Mesenchymal stem cell (in vitro differentiated cells and primary cell): ENCODE data around the gene PARVB.

ENCODE experiments used
- DNase-seq: peaks from one replicate; pipeline ENCODE4 v3.0.0-alpha.2; 2013
- H2AFZ ChIP-seq: one replicate; pipeline ENCODE4 v1.6.1; 2013; ENCODE audit warnings: low read depth, mild to moderate bottlenecking, control low read depth, inconsistent platforms, low read length, moderate library complexity
- H2AK5ac ChIP-seq: 2 replicates; pipeline ENCODE4 v1.6.1; 2013; ENCODE audit warnings: low read length, moderate library complexity, mild to moderate bottlenecking, inconsistent platforms; ENCODE audit not compliant: severe bottlenecking
- H2BK120ac ChIP-seq: one replicate; pipeline ENCODE4 v1.6.1; 2013; ENCODE audit warnings: low read depth, mild to moderate bottlenecking, inconsistent platforms, low read length, moderate library complexity
- H2BK12ac ChIP-seq, 2 experiments: one replicate each; pipeline ENCODE4 v1.6.1; 2013; ENCODE audit warnings: inconsistent platforms in 2 of 2, low read length in 2 of 2, mild to moderate bottlenecking in 2 of 2, moderate library complexity in 2 of 2, control low read depth in 1 of 2
- H2BK15ac ChIP-seq: one replicate; pipeline ENCODE4 v1.6.1; 2013; ENCODE audit warnings: mild to moderate bottlenecking, low read depth, inconsistent platforms; ENCODE audit not compliant: poor library complexity, severe bottlenecking
- H2BK5ac ChIP-seq: 2 replicates; pipeline ENCODE4 v1.6.1; 2013; ENCODE audit warnings: low read depth, mild to moderate bottlenecking, low read length, control low read depth, inconsistent platforms; ENCODE audit not compliant: poor library complexity, severe bottlenecking
- H3K14ac ChIP-seq, 2 experiments: one replicate each; pipeline ENCODE4 v1.6.1; 2013; ENCODE audit warnings: inconsistent platforms in 2 of 2, low read length in 2 of 2, control low read depth in 1 of 2, mild to moderate bottlenecking in 1 of 2, moderate library complexity in 1 of 2
- H3K18ac ChIP-seq, 2 experiments: one replicate each; pipeline ENCODE4 v1.6.1; 2013; ENCODE audit warnings: inconsistent platforms in 2 of 2, low read length in 2 of 2, control low read depth in 1 of 2, low read depth in 1 of 2, mild to moderate bottlenecking in 1 of 2
- H3K23ac ChIP-seq, 2 experiments: one replicate each; pipeline ENCODE4 v1.6.1; 2013; ENCODE audit warnings: inconsistent platforms in 2 of 2, low read length in 2 of 2, mild to moderate bottlenecking in 2 of 2, moderate library complexity in 2 of 2, control low read depth in 1 of 2
- H3K27ac ChIP-seq: 2 replicates; pipeline ENCODE4 v1.5.1; 2013; ENCODE audit warnings: mild to moderate bottlenecking, moderate library complexity, low read length, control low read depth, inconsistent platforms; ENCODE audit not compliant: poor library complexity, severe bottlenecking
- H3K27me3 ChIP-seq, 2 experiments: 2 replicates each; pipeline versions ENCODE4 v1.6.1 to v1.7.0; 2013; ENCODE audit warnings: low read length in 2 of 2, mild to moderate bottlenecking in 2 of 2, moderate library complexity in 2 of 2, control low read depth in 1 of 2, inconsistent platforms in 1 of 2; ENCODE audit not compliant: control insufficient read depth in 1 of 2, insufficient read depth in 1 of 2
- H3K36me3 ChIP-seq, 2 experiments: 2 replicates each; pipeline versions ENCODE4 v1.6.1 to v1.7.0; 2013; ENCODE audit warnings: low read length in 2 of 2, control low read depth in 1 of 2, inconsistent platforms in 1 of 2, low read depth in 1 of 2, mild to moderate bottlenecking in 1 of 2; ENCODE audit not compliant: insufficient read depth in 2 of 2, control insufficient read depth in 1 of 2
- H3K4ac ChIP-seq, 2 experiments: one replicate each; pipeline ENCODE4 v1.6.1; 2013; ENCODE audit warnings: inconsistent platforms in 2 of 2, low read length in 2 of 2, mild to moderate bottlenecking in 2 of 2, moderate library complexity in 2 of 2, control low read depth in 1 of 2, low read depth in 1 of 2
- H3K4me1 ChIP-seq: 2 replicates; pipeline ENCODE4 v1.6.1; 2013; ENCODE audit warnings: low read depth, low read length, control low read depth; ENCODE audit not compliant: control insufficient read depth, insufficient read depth
- H3K4me2 ChIP-seq: 2 replicates; pipeline ENCODE4 v1.6.1; 2013; ENCODE audit warnings: low read length, mild to moderate bottlenecking, inconsistent platforms; ENCODE audit not compliant: poor library complexity, severe bottlenecking
- H3K4me3 ChIP-seq, 2 experiments: 2 replicates each; pipeline versions ENCODE4 v1.5.1 to v1.7.0; 2013; ENCODE audit warnings: low read length in 2 of 2, mild to moderate bottlenecking in 2 of 2, control low read depth in 1 of 2, low read depth in 1 of 2; ENCODE audit not compliant: insufficient read depth in 1 of 2
- H3K79me1 ChIP-seq: replicated peaks from 2 replicates; pipeline ENCODE4 v1.6.1; 2013; ENCODE audit warnings: mild to moderate bottlenecking, control low read depth, low read length, inconsistent platforms; ENCODE audit not compliant: poor library complexity, severe bottlenecking
- H3K9ac ChIP-seq: 2 replicates; pipeline ENCODE4 v1.7.0; 2013; ENCODE audit warnings: mild to moderate bottlenecking, low read length, moderate library complexity
- H3K9me3 ChIP-seq: 2 replicates; pipeline ENCODE4 v1.7.0; 2013; ENCODE audit warnings: mild to moderate bottlenecking, low read length; ENCODE audit not compliant: control insufficient read depth
- H4K8ac ChIP-seq: one replicate; pipeline ENCODE4 v1.6.1; 2013; ENCODE audit warnings: inconsistent platforms, mild to moderate bottlenecking, low read length, moderate library complexity
- H4K91ac ChIP-seq: one replicate; pipeline ENCODE4 v1.6.1; 2013; ENCODE audit warnings: mild to moderate bottlenecking, low read length, inconsistent platforms
- WGBS: methylation state at CpG from one replicate; pipeline ENCODE4 v1.1.7; 2013; ENCODE audit warnings: mixed read lengths; 5-methylcytosine and 5-hydroxymethylcytosine counted together

The PARVB gene

GRCh38 chr22:44180706-44181032, 156.6 kb downstream of the PARVB start, which contains the start of gene PARVG:
Gene PARVG, plus strand, starts transcription at chr22:44180925. Its CDS starts 2,405 bp downstream, at chr22:44183330.
- H2AK5ac ChIP-seq, result no peak within 1 kb of the TSS
- no peak within 1 kb of the TSS for H4K8ac ChIP-seq
- no peak within 1 kb of the TSS for H4K91ac ChIP-seq

GRCh38 chr22:44181033-44181911, 157.2 kb downstream of the PARVB start:
- no peak overlapping the region for H2BK5ac ChIP-seq
- H3K4me1 ChIP-seq, result peaks cover 13% of the 10 kb centered on the region
- no peaks in the 10 kb centered on the region for H3K36me3 ChIP-seq
- H3K23ac ChIP-seq, result no peak overlapping the region
- H2BK120ac ChIP-seq, result no peak overlapping the region
- no peak overlapping the region for H3K4ac ChIP-seq
- H4K8ac ChIP-seq, result no peak overlapping the region
- H2BK15ac ChIP-seq, result no peak overlapping the region
- peaks cover 48 to 72% of the 10 kb centered on the region in 2 experiments for H3K27me3 ChIP-seq
- no peak overlapping the region for H3K18ac ChIP-seq
- no peak overlapping the region for H3K9ac ChIP-seq
- no peak for DNase-seq
- no peak overlapping the region for H2AFZ ChIP-seq
- H3K79me1 ChIP-seq, result no peaks in the 10 kb centered on the region
- no peak overlapping the region for H4K91ac ChIP-seq
- 80% methylated on average over 40 of the region's 40 CpGs for WGBS
- no peaks in the 10 kb centered on the region for H3K9me3 ChIP-seq
- H3K4me2 ChIP-seq, result peak overlapping the region; percentile 18
- H3K27ac ChIP-seq, result no peak overlapping the region
- H2BK12ac ChIP-seq, result no peak overlapping the region
- no peak overlapping the region for H3K4me3 ChIP-seq
- no peak overlapping the region for H3K14ac ChIP-seq
- H2AK5ac ChIP-seq, result no peak overlapping the region

More at GRCh38 chr22:44180706-44181032, 156.6 kb downstream of the PARVB start, which contains the start of gene PARVG:
- DNase-seq, result no peak
- H3K9ac ChIP-seq, result no peak within 1 kb of the TSS
- H3K4ac ChIP-seq, result no peak within 1 kb of the TSS
- H3K9me3 ChIP-seq, result no peaks in the 10 kb centered on the region
- H3K36me3 ChIP-seq, result no peaks in the 10 kb centered on the region
- H3K14ac ChIP-seq, result no peak within 1 kb of the TSS
- peak within 1 kb of the TSS; percentile 18 for H3K4me2 ChIP-seq
- no peak within 1 kb of the TSS for H3K4me3 ChIP-seq
- no peaks in the 10 kb centered on the region for H3K79me1 ChIP-seq
- no peak within 1 kb of the TSS for H2BK12ac ChIP-seq
- peaks cover 13% of the 10 kb centered on the region for H3K4me1 ChIP-seq
- H2AFZ ChIP-seq, result no peak within 1 kb of the TSS
- H3K18ac ChIP-seq, result no peak within 1 kb of the TSS
- H2BK5ac ChIP-seq, result no peak within 1 kb of the TSS
- 77% methylated on average over 5 of the region's 5 CpGs for WGBS
- H2BK120ac ChIP-seq, result no peak within 1 kb of the TSS
- H3K27ac ChIP-seq, result no peak within 1 kb of the TSS
- peaks cover 51 to 66% of the 10 kb centered on the region in 2 experiments for H3K27me3 ChIP-seq
- no peak within 1 kb of the TSS for H3K23ac ChIP-seq
- H2BK15ac ChIP-seq, result no peak within 1 kb of the TSS

- Histone ChIP-seq H3K79me1 (no peaks in the 10 kb centered on the region), H3K4me2 (no peak overlapping the region), H3K18ac (no peak overlapping the region), H3K4me1 (peaks cover 13% of the 10 kb centered on the region), H3K23ac (no peak overlapping the region), H3K27me3 (peaks cover 48 to 78% of the 10 kb centered on the region in 2 experiments), H3K27ac (no peak overlapping the region), H2BK12ac (no peak overlapping the region), H3K14ac (no peak overlapping the region), H3K4ac (no peak overlapping the region), H4K91ac (no peak overlapping the region), H2BK5ac (no peak overlapping the region), H4K8ac (no peak overlapping the region), H2AFZ (no peak overlapping the region), H3K9me3 (no peaks in the 10 kb centered on the region), H3K9ac (no peak overlapping the region), H3K36me3 (no peaks in the 10 kb centered on the region), H2BK120ac (no peak overlapping the region), H2BK15ac (no peak overlapping the region), H2AK5ac (no peak overlapping the region), H3K4me3 (no peak overlapping the region)
- no peak for DNase-seq
- WGBS, result 93% methylated on average over 17 of the region's 17 CpGs
These were observed 157.9 kb downstream of the PARVB start for GRCh38 chr22:44181912-44182587.

- no peak overlapping the region for H4K8ac ChIP-seq
- no peak overlapping the region for H2BK12ac ChIP-seq
- H2BK120ac ChIP-seq, result no peak overlapping the region
- H2AK5ac ChIP-seq, result no peak overlapping the region
- H3K27me3 ChIP-seq, result peaks cover 48 to 84% of the 10 kb centered on the region in 2 experiments
- H4K91ac ChIP-seq, result no peak overlapping the region
- no peak overlapping the region for H3K14ac ChIP-seq
- H3K9me3 ChIP-seq, result no peaks in the 10 kb centered on the region
- DNase-seq, result no peak
- no peak overlapping the region for H3K4ac ChIP-seq
- H3K23ac ChIP-seq, result no peak overlapping the region
- no peak overlapping the region for H3K4me2 ChIP-seq
- no peak overlapping the region for H2AFZ ChIP-seq
- no peak overlapping the region for H2BK5ac ChIP-seq
- no peak overlapping the region for H3K27ac ChIP-seq
- H3K4me3 ChIP-seq, result no peak overlapping the region
- H3K18ac ChIP-seq, result no peak overlapping the region
- H3K9ac ChIP-seq, result no peak overlapping the region
- WGBS, result 86% methylated on average over 17 of the region's 17 CpGs
- no peak overlapping the region for H2BK15ac ChIP-seq
- H3K79me1 ChIP-seq, result no peaks in the 10 kb centered on the region
- H3K36me3 ChIP-seq, result no peaks in the 10 kb centered on the region
- H3K4me1 ChIP-seq, result peaks cover 13% of the 10 kb centered on the region
These were observed 158.6 kb downstream of the PARVB start for GRCh38 chr22:44182588-44183286.
